GM18517 (cell line): ENCODE measurements around the gene NAPSA.
"Not testable (repeated sequence)": the region's sequence is repeated elsewhere in the genome, so short reads cannot be mapped to it uniquely, and the experiment has no call there.

Experiments
- ATAC-seq: cut with Tn5 transposase; IDR thresholded peaks from one replicate; pipeline ENCODE4 v1.9.1; 2021; ENCODE audit warnings: mild to moderate bottlenecking, moderate library complexity; ENCODE audit not compliant: unreplicated experiment

NAPSA gene

DNA sequence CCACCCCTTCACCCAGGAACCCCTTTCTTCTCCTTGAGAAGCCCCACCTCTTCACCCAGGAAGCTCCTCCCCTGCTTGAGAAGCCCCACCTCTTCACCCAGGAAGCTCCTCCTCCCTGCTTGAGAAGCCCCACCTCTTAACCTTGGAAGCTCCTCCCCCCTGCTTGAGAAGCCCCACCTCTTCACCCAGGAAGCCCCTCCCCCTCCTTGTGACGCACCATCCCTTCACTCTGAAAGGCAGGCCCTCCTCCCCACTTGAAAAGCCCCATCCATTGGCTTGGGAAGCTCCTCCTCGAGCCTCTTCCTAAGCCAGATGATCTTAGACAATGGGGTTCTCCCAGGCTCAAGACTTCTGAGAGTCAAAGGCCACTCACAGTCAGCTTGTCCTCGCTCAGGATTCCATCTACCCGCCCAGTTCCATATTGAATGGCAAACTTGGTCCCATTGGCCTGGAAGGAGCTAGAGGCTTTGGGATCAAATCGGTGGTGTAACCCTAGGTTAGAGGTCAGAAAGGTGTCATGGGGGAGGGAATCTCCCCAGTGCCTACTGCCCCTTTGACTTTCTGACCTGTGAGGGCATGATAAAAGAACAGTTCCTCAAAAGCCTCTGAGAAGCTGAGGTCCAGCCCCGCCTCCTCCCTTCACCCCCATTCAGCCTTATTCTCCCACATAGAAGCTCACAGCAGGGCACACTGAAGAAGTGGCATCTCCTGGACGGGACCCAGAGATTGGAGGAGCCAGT is 4.0 kb downstream of the NAPSA start:
- no peak for ATAC-seq

DNA sequence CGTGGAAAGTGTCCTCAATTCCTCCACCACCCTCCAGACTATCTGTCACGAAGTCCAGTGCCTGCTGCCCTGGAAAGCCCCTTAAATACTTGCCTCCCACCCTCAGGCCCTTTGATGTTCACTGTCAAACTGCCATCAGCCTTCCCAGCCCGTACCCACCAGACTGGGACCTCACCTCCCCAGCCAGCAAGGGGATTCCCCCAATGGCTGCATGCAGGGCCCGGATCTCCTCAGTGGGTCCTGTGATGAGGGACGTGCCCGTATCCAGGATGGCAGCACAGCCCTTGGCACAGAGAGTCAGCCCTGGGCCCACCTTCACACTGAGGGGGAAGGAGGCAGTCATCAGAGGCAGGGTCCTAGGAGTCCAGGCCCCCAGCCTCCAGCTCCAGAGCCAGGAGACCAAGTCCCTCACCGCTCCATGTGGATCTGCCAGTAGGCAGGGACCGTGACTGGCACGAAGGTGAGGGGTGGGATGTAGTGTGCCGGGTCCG is 6.1 kb downstream of the NAPSA start:
- no peak for ATAC-seq

DNA sequence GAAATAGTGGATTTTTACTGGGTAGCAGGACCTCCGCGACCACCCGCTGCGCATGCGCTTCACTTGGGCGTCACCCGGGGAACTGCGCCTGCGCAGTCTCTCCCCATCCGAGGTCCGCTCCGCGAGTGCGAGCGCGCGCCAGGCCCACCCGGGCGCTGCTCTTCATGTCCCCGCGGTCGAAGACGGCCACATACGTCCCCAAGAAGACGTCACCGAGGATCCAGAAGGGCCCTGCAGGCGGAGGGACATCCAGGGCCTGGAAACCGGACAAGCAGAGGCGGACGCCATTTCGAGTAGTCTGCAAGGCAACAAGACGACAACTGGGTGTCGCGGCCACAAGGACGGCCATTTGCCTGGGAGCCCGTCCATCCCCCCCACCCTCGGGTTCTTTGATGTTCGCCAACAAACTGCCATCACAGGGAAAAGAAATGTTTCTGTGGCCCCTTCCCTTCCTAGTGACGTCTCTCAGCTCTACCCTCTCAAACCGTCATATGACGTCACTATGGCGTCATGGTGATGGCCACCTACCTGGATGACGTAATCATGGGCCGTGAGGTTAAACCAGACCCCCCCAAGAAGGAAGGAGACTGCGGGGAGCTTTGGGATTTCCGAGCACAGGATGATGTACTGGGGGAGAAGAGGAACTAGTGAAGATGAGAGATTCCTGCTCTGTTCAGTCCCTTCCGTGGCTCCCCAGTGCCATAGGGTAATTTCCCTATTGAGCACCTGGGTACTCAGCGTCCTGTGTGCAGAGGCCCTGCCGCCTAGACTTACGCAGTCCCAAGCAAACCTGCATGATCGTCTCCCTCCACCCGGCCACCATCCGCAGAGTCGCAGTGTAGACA is 6.7 kb downstream of the NAPSA start:
- ATAC-seq: no peak

- ATAC-seq: no peak
These were observed 8.0 kb downstream of the NAPSA start for GRCh38 chr19:50357178-50358100.

- ATAC-seq: no peak
These were observed 8.7 kb downstream of the NAPSA start for GRCh38 chr19:50356691-50357177.

DNA sequence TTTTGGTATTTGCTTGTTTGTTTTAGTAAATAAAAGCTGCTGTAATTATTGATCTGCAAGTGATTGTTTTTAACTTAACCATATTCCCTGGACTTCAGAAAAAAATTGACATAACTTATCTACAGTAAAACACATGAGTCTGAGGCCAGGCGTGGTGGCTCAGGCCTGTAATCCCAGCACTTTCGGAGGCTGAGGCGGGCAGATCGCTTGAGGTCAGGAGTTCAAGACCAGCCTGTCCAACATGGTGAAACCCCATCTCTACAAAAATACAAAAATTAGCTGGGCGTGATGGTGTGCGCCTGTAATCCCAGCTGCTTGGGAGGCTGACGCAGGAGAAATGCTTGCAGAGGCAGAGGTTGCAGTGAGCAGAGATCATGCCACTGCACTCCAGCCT is 12.0 kb downstream of the NAPSA start:
- not testable (repeated sequence) for ATAC-seq

- no peak for ATAC-seq
These were observed 13.2 kb downstream of the NAPSA start for GRCh38 chr19:50352242-50352641.

DNA sequence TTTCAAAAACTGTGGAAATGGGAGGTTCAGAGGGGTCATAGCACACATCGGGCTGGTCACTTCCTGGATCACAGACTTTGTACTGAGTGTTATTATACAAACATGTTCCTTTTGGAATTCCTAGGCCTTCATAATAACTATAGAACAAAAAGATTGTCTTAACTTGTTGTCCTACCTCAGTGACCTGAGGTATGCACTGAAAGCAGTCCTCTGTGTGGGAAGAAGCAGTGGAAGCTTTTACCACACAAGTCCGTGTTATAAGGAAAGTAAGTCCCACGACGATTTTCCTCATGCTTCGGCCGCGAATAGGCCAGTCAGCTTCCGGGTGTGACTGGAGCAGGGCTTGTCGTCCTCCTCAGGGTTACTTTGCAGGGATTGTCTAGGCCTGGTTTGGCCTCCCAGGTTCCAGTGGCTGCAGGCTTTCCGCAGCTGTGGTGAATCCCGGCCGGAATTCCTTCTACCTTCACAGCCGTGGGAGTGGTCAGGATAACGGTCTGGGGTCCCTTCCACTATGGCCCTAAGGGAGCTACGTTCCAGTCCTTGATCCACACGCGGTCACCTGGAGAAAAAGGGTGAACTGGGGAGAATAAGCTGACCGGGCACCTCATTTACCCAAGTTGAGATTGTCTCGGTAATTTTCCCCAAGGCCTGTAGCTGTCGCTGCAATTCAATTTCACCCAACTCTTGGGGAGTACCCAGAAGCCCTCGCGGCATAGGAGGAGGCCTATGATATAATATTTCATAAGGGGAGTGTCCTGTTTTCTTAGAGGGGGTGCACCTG is 16.0 kb downstream of the NAPSA start:
- no peak for ATAC-seq

DNA sequence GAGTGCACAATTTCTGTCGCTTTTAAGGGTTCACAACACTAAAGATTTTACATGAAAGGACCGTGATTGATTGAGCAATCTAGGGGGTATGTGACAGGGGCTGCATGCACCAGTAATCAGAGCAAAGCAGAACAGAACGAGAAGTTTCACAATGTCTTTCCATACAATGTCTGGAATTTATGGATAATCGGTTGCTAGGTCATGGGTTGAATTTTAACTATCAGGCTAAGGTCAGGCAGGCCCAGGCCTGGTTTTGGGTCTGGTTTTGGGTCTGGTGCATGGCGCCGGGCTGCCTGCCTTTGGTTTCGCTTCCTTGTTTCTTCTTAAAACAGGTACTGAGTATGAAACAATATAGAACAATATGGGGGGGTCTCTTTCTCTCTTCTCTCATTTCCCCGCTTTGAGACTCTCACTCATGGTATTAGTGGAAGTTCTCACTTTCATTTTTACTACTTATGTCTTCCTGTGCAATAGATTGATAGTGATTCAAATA is 18.3 kb downstream of the NAPSA start:
- ATAC-seq: peak; percentile 56

DNA sequence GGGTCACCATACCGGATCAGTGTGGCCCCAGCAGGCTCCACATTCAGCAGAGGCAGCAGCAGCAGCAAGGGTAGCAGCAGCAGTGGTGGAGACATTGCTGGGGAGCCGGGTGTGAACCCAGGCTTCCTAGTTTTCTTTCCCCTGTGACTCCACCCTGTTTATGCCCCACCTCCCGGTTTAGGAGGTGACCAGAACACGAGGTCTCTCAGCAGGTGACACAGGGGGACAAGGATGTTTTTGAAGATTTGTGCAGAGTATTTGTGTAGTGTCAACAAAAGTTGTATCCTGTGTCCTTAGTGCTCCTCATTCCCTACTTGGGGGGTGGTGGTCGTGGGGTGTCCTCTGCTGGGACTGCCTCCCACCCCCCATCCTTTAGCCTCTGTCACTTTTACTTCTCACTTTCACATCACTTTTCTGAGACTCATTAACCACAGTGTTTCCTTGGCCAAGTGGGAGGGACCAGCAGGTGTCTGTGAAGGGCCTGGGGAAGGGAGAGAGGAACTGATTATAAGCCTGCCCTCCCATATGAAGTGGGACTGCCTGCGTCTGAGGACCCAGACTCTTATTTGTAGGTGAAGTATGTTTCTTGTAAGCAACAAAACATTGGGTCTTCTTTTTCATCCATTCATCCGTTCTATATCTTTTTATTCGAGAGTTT is 20.6 kb downstream of the NAPSA start:
- peak; percentile 45 for ATAC-seq

DNA sequence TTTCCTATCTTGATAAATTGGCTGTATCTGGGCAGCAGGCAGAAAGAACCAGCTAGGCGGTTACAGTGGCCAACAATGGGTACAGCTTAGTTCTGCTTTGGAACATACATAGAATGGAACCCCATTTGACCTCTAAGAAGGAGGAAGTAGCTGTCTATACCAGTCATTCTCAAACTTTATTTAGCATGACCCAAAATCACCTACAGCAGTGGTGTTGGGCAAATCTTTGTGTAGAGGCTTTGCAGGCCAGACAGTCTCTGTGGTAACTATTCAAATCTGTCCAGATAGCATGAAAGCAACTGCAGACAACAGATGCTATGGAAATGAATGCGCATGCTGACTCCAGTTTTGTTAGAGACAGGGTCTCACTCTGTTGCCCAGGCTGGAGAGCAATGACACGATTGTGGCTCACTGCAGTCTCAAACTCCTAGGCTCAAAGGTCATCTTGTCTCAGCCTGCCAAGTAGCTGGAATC is 24.3 kb downstream of the NAPSA start:
- peak; percentile 49 for ATAC-seq

DNA sequence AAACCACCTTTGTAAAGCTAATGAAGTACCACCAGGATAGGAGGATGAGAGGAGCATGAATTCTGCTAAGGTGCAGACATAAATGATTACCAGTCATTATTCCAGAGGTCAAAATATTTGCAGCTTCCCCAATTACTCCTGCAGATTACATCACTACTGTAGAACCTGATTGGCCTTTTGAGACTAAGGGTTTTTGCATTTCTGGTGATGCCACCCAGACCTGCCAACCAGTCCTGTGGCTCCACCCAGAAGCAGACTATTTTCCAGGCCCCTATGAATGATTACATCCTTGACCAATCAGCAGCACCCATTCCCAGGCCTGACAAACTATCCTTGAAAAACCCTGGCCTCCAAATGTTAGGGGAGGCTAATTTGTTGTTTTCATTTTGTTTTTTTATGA is 25.1 kb downstream of the NAPSA start:
- no peak for ATAC-seq

- not testable (repeated sequence) for ATAC-seq
These were observed 28.4 kb downstream of the NAPSA start for GRCh38 chr19:50337031-50337430.

DNA sequence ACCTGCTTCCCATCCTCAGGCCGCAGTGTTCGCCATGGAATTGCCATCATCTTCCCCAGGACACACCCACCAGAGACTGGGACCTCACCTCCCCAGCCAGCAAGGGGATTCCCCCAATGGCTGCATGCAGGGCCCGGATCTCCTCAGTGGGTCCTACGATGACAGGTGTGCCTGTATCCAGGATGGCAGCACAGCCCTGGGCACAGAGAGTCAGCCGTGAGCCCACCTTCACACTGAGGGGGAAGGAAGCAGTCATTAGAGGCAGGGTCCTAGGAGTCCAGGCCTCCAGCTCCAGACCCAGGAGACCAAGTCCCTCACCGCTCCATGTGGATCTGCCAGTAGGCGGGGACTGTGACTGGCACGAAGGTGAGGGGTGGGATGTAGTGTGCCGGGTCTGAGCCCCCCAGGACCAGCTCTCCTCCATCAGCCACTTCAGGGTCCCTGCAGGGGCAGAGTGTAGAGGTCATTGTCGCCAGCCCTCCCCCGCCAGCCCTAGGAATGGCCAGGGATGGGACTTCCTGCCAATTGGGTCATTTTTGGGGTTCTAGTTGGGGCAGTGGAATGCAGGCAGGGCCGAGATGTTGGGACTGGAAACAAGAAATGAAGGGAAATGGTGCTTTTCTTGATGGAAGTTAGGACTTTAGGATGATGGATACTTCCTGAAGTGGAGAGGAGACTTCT is 30.6 kb downstream of the NAPSA start:
- ATAC-seq: no peak

GRCh38 chr19:50333737-50334617 is 31.5 kb downstream of the NAPSA start:
- peak; percentile 37 for ATAC-seq

DNA sequence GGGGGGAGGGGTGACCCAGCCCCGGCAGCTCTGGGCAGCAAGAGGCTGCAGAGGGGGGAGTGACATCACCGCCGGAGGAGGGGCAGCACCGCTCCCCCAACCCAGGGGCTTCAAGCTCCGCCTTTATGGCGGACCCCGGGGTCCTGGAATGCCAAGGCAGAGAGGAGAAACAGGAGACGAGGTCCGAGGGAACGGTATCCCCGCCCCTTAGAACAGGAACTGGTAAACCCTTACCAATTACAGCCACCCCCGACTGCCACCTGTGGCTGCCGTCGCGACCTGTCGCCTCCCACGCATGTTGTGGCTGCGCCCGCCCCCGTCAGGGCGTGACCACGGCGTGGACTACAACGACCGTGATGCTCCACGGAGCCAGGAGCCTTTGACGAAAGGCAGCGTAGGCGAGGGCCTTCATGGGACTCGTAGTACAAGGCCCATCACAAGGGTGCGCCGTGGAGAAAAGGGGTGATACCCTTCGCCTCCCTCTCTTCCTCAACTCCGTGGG is 32.2 kb downstream of the NAPSA start:
- peak; percentile 46 for ATAC-seq

DNA sequence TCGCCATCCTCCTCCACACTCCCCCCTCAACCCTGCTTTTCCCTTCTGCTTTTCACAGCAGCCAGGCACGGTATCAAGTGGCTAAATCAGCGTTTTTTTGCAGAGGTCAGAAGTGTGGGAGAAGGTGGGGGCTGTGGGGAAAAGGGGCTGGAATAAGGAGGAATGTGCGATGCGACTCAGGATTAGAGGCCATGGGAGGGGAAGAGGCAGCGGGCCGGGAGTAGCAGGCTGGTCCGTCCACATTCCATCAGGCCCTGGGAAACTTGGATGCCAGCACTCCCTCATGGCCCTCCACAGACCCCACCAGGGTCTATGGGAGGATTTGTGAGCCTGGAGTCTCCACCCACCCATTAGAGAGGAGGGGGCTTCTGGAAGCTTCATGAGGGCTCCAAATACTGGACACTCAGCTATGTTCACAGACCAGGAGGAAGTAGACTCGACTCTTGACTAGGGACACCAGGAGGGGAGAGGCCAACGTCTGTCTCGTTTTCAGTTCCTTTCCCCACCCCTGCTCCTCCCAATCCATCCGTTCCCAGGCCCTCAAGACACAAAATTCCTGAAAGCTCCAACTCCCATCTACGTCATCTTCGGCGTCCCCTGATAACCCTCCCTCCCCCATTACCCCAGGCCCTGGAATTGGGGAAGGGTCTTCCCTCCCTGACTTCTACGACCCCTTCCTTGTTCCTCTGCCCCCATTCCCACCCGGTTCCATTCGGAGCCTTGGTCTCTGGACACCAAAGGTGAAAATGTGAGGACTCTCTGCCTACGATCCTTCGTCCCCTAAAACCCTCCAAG is 33.0 kb downstream of the NAPSA start:
- ATAC-seq: no peak
